HepG2 (cell line): ENCODE measurements around the gene SLC16A2. TPM values are rescaled to one million over a fixed set of nuclear protein-coding genes. Genes with fewer than 3 reads are reported as not detected.

ENCODE experiments used
- ATAC-seq: fragments of 200-7000 bp; cut with Tn5 transposase; 3 replicates; pipeline ENCODE4 v1.9.1; 2020; ENCODE audit warnings: mild to moderate bottlenecking, moderate library complexity
- BruUV-seq: library from RNA; stranded (reverse); fragments of 400-500 nt; replicated peaks from 2 replicates; lab custom pipeline; 2021; lab: Mats Ljungman, UMichigan
- CTCF ChIA-PET: fragments of 300-600 bp; formaldehyde crosslinking; extraction: SDS; loops from one replicate; lab custom pipeline; 2021; ENCODE audit warnings: low total read pairs, inconsistent platforms, low intra/inter-chr PET ratio; lab: Yijun Ruan, JAX
- POLR2A ChIA-PET: fragments of 350-600 bp; sonication (Branson Sonifier 250); formaldehyde crosslinking; loops from one replicate; lab custom pipeline; 2020; ENCODE audit warnings: antibody characterized with exemption, inconsistent platforms; lab: Yijun Ruan, JAX
- DNase-seq: peaks from one replicate; pipeline ENCODE4 v3.0.0-alpha.2; 2015; ENCODE audit warnings: low spot score
- FAIRE-seq: peaks from 3 replicates; lab custom pipeline; 2011; peaks lifted over from hg19 to GRCh38; lab: Jason Lieb, UNC
- H2AFZ ChIP-seq: one replicate; pipeline ENCODE4 v1.6.1; 2011; ENCODE audit warnings: low read length, inconsistent platforms
- H3K27ac ChIP-seq: fragments of 300-600 bp; 3 replicates; pipeline ENCODE4 v1.8.0; 2011; ENCODE audit warnings: mixed run types, mild to moderate bottlenecking, mixed read lengths, low read length, inconsistent platforms; ENCODE audit not compliant: insufficient read depth; ENCODE audit errors: extremely low read length
- H3K27me3 ChIP-seq, 2 experiments: fragments of 200-600 bp in 1 of 2; 2 replicates in 1 of 2; 3 replicates in 1 of 2; pipeline versions ENCODE4 v1.6.0 to v1.8.0; 2011; ENCODE audit warnings: low read length in 2 of 2, mild to moderate bottlenecking in 2 of 2, moderate library complexity in 2 of 2, inconsistent platforms in 1 of 2; ENCODE audit not compliant: insufficient read depth in 2 of 2, control insufficient read depth in 1 of 2
- H3K36me3 ChIP-seq, 2 experiments: fragments of 200-600 bp in 1 of 2; replicated peaks in 1 of 2; 2 replicates in 1 of 2; 3 replicates in 1 of 2; pipeline versions ENCODE4 v1.5.1 to v1.8.0; 2011; ENCODE audit warnings: low read length in 2 of 2, inconsistent platforms in 1 of 2; ENCODE audit not compliant: insufficient read depth in 2 of 2, control insufficient read depth in 1 of 2
- H3K4me1 ChIP-seq: 2 replicates; pipeline ENCODE4 v1.5.1; 2012; ENCODE audit warnings: low read length, inconsistent platforms; ENCODE audit not compliant: insufficient read depth
- H3K4me2 ChIP-seq: 2 replicates; pipeline ENCODE4 v1.6.0; 2011; ENCODE audit warnings: low read depth, low read length, inconsistent platforms
- H3K4me3 ChIP-seq, 3 experiments: fragments of 200-600 bp in 1 of 3; sonication (generic), shearing (Covaris generic) in 1 of 3; replicated peaks in 1 of 3; 2 replicates each; pipeline ENCODE4 v1.5.1; 2011 to 2016; ENCODE audit warnings: low read length in 3 of 3, inconsistent platforms in 2 of 3, low read depth in 2 of 3, mild to moderate bottlenecking in 2 of 3, control low read depth in 1 of 3, mixed read lengths in 1 of 3; ENCODE audit not compliant: insufficient read depth in 1 of 3
- H3K79me2 ChIP-seq: one replicate; pipeline ENCODE4 v1.6.1; 2011; ENCODE audit warnings: low read length, inconsistent platforms; ENCODE audit not compliant: insufficient read depth
- H3K9ac ChIP-seq: 2 replicates; pipeline ENCODE4 v1.6.0; 2011; ENCODE audit warnings: mild to moderate bottlenecking, low read depth, low read length, inconsistent platforms; ENCODE audit not compliant: insufficient read depth
- H3K9me3 ChIP-seq: 2 replicates; pipeline ENCODE4 v1.5.1; 2012; ENCODE audit warnings: mild to moderate bottlenecking, low read length
- H4K20me1 ChIP-seq: 2 replicates; pipeline ENCODE4 v1.6.0; 2011; ENCODE audit warnings: inconsistent platforms, mild to moderate bottlenecking, low read length, moderate library complexity; ENCODE audit not compliant: insufficient read depth
- CCDC6 ChIP-seq: sonication (generic); formaldehyde crosslinking; IDR thresholded peaks from 2 replicates; pipeline ENCODE4 v1.8.1; 2022; ENCODE audit warnings: mild to moderate bottlenecking, missing genetic modification reagents, moderate library complexity
- ELK4 ChIP-seq: sonication (generic); formaldehyde crosslinking; IDR thresholded peaks from 2 replicates; pipeline ENCODE4 v1.9.0; 2021; ENCODE audit warnings: missing genetic modification reagents, borderline replicate concordance
- FOSL1 ChIP-seq: sonication (generic); formaldehyde crosslinking; IDR thresholded peaks from 2 replicates; pipeline ENCODE4 v1.9.0; 2021; ENCODE audit warnings: missing genetic modification reagents, borderline replicate concordance
- GTF2F1 ChIP-seq: fragments of 150-350 bp; IDR thresholded peaks from 2 replicates; pipeline ENCODE4 v1.6.1; 2014; ENCODE audit warnings: low read length
- HIC2 ChIP-seq: sonication (generic); formaldehyde crosslinking; IDR thresholded peaks from 2 replicates; pipeline ENCODE4 v1.9.0; 2022; ENCODE audit warnings: low read depth, missing genetic modification reagents
- MIXL1 ChIP-seq: IDR thresholded peaks from 2 replicates; pipeline ENCODE4 v1.6.1; 2016
- NFATC3 ChIP-seq: sonication (generic); formaldehyde crosslinking; IDR thresholded peaks from 2 replicates; pipeline ENCODE4 v1.5.1; 2020; ENCODE audit warnings: mild to moderate bottlenecking, missing genetic modification reagents
- NR3C1 ChIP-seq: sonication (generic); formaldehyde crosslinking; IDR thresholded peaks from 2 replicates; pipeline ENCODE4 v1.4.0; 2020; ENCODE audit warnings: missing genetic modification reagents
- RXRA ChIP-seq: sonication (generic); formaldehyde crosslinking; IDR thresholded peaks from 2 replicates; pipeline ENCODE4 v1.5.1; 2020; ENCODE audit warnings: missing genetic modification reagents
- ZFP82 ChIP-seq: sonication (generic); formaldehyde crosslinking; IDR thresholded peaks from 2 replicates; pipeline ENCODE4 v1.5.1; 2020; ENCODE audit warnings: mild to moderate bottlenecking, missing genetic modification reagents, borderline replicate concordance
- ZNF276 ChIP-seq: sonication (generic); formaldehyde crosslinking; IDR thresholded peaks from 2 replicates; pipeline ENCODE4 v1.4.0; 2020; ENCODE audit warnings: mild to moderate bottlenecking, low read depth, missing genetic modification reagents
- ZNF724P ChIP-seq: sonication (generic); formaldehyde crosslinking; IDR thresholded peaks from 2 replicates; pipeline ENCODE4 v1.8.0; 2022; ENCODE audit warnings: missing genetic modification reagents, borderline replicate concordance
- ZSCAN29 ChIP-seq: sonication (generic); formaldehyde crosslinking; conservative IDR thresholded peaks from 2 replicates; pipeline ENCODE4 v1.4.0; 2020; ENCODE audit warnings: mild to moderate bottlenecking, missing genetic modification reagents
- WGBS: methylation state at CpG from one replicate; pipeline ENCODE4 v1.1.6; 2017; ENCODE audit warnings: low lambda C conversion rate; 5-methylcytosine and 5-hydroxymethylcytosine counted together
- in situ Hi-C: cut with HindIII; loops from 2 replicates; pipeline ENCODE4 v1.10.0; 2017; ENCODE audit warnings: low pct_unique_long_range_greater_than_20kb; ENCODE audit not compliant: extremely low pct_ligation_motif_present
- intact Hi-C: fragments of 100-400 bp; cut with micrococcal nuclease; formaldehyde crosslinking; loops from one replicate; pipeline ENCODE4 v1.10.0; 2022; ENCODE audit not compliant: unreplicated experiment
- polyA plus RNA-seq, 8 experiments: library from polyadenylated mRNA; depleted of rRNA in 3 of 8; stranded (reverse) in 7 of 8; unstranded in 1 of 8; fragments of >200 nt; fragmentation: Illumina TruSeq in 4 of 8; extraction: Trizol in 4 of 8; gene quantifications; 2 replicates each; pipeline versions ENCODE4 v1.2.1 to v1.2.3, GENCODE V29; 2011 to 2016; ENCODE audit warnings: low read depth in 4 of 8, missing spikeins in 1 of 8, mixed read lengths in 1 of 8; ENCODE audit not compliant: insufficient read depth in 1 of 8
- total RNA-seq, 5 experiments: library from RNA; depleted of rRNA; stranded (reverse); fragments of >200 nt; fragmentation: Illumina TruSeq; extraction: Trizol; gene quantifications; 2 replicates each; pipeline ENCODE4 v1.2.3, GENCODE V29; 2016; ENCODE audit warnings: low read depth in 1 of 5

The SLC16A2 gene
- total and polyA plus RNA-seq, 2 of the 13 experiments (the other 11 are each of a cell fraction or from before 2014, with no cell fraction given): 0.07 to 0.08 TPM

- Histone ChIP-seq H3K27ac (no peak overlapping the region), H3K36me3 (no peaks in the 10 kb centered on the region), H3K9me3 (no peaks in the 10 kb centered on the region), H3K27me3 (no peaks in the 10 kb centered on the region), H3K79me2 (no peaks in the 10 kb centered on the region), H3K4me3 (no peak overlapping the region), H3K4me1 (no peaks in the 10 kb centered on the region), H3K9ac (no peak overlapping the region), H4K20me1 (no peaks in the 10 kb centered on the region), H3K4me2 (no peak overlapping the region), H2AFZ (no peak overlapping the region)
- TF ChIP-seq ZNF276 (no peak), ZSCAN29 (CRISPR knock-in tag) (no peak), NFATC3 (no peak), ZFP82 (CRISPR knock-in tag) (no peak), NR3C1 (no peak), MIXL1 (CRISPR knock-in tag) (no peak), GTF2F1 (no peak)
- BruUV-seq: no TSS peak
- in situ Hi-C loops (no loop called here), intact Hi-C loops (no loop called here)
- DNase-seq (no peak), ATAC-seq (no peak), FAIRE-seq (no peak)
- WGBS: 55% methylated on average over 10 of the region's 13 CpGs
- POLR2A ChIA-PET: no interaction called here
- CTCF ChIA-PET: no interaction called here
Measured at GRCh38 chrX:74523870-74524735, 102.8 kb downstream of the SLC16A2 start.

GRCh38 chrX:74525116-74525515 lies 103.8 kb downstream of the SLC16A2 start:
- H3K36me3 ChIP-seq: no peaks in the 10 kb centered on the region
- intact Hi-C loops: no loop called here
- ChIA-PET POLR2A (no interaction called here), CTCF (no interaction called here)
- no peaks in the 10 kb centered on the region for H3K9me3 ChIP-seq
- H3K9ac ChIP-seq: no peak overlapping the region
- no peak overlapping the region for H3K27ac ChIP-seq
- BruUV-seq: no TSS peak
- DNase-seq: no peak
- no peaks in the 10 kb centered on the region for H3K79me2 ChIP-seq
- no peak for ATAC-seq
- H3K27me3 ChIP-seq: no peaks in the 10 kb centered on the region
- FAIRE-seq: no peak
- no peak overlapping the region for H3K4me3 ChIP-seq
- H4K20me1 ChIP-seq: no peaks in the 10 kb centered on the region
- H3K4me1 ChIP-seq: no peaks in the 10 kb centered on the region
- in situ Hi-C loops: no loop called here
- H3K4me2 ChIP-seq: no peak overlapping the region
- no peak overlapping the region for H2AFZ ChIP-seq
- TF ChIP-seq CCDC6: no peak
- no peak for TF ChIP-seq HIC2 (CRISPR knock-in tag)
- no peak for TF ChIP-seq FOSL1 (CRISPR knock-in tag)
- TF ChIP-seq ELK4: no peak
- no peak for TF ChIP-seq NFATC3
- TF ChIP-seq ZNF724P: no peak
- TF ChIP-seq RXRA (CRISPR knock-in tag): no peak
